HepG2 (cell line): ENCODE results near the gene IPPK. TPM values are rescaled to one million over a fixed set of nuclear protein-coding genes. Genes with fewer than 3 reads are reported as not detected.

Source experiments
- CBX1 ChIP-seq: IDR thresholded peaks from one replicate; pipeline ENCODE4 v1.6.1; 2016; ENCODE audit warnings: antibody characterized with exemption, low read depth
- FOXC1 ChIP-seq: sonication (generic); formaldehyde crosslinking; IDR thresholded peaks from 2 replicates; pipeline ENCODE4 v1.8.0; 2022; ENCODE audit warnings: mild to moderate bottlenecking, missing genetic modification reagents, borderline replicate concordance
- HDAC2 ChIP-seq: sonication (generic); formaldehyde crosslinking; IDR thresholded peaks from 2 replicates; pipeline ENCODE4 v1.4.0; 2020; ENCODE audit warnings: missing genetic modification reagents
- HINFP ChIP-seq: sonication (generic); formaldehyde crosslinking; IDR thresholded peaks from 2 replicates; pipeline ENCODE4 v1.4.0; 2020; ENCODE audit warnings: low read depth, mild to moderate bottlenecking, missing genetic modification reagents
- KLF15 ChIP-seq: sonication (generic); formaldehyde crosslinking; IDR thresholded peaks from 2 replicates; pipeline ENCODE4 v1.8.1; 2023; ENCODE audit warnings: borderline replicate concordance, mild to moderate bottlenecking, inconsistent platforms, missing genetic modification reagents, mixed read lengths
- MAFK ChIP-seq, 2 experiments: IDR thresholded peaks in 1 of 2; conservative IDR thresholded peaks in 1 of 2; 2 replicates each; pipeline ENCODE4 v1.6.1; 2011; ENCODE audit warnings: improper control_type of control experiment in 2 of 2, low read length in 2 of 2
- NFE2L2 ChIP-seq: fragments of 150-350 bp; IDR thresholded peaks from 2 replicates; pipeline ENCODE4 v1.6.1; 2014; ENCODE audit warnings: low read length
- NFKB2 ChIP-seq: sonication (generic); formaldehyde crosslinking; IDR thresholded peaks from 2 replicates; pipeline ENCODE4 v1.4.0; 2020; ENCODE audit warnings: missing genetic modification reagents, borderline replicate concordance
- SOX6 ChIP-seq, 2 experiments: fragments of 450-650 bp in 1 of 2; sonication (generic) in 1 of 2; formaldehyde crosslinking in 1 of 2; IDR thresholded peaks; 2 replicates each; pipeline versions ENCODE4 v1.4.0 to v1.6.1; 2017 to 2020; ENCODE audit warnings: antibody characterized with exemption in 1 of 2, mild to moderate bottlenecking in 1 of 2, missing genetic modification reagents in 1 of 2
- YY1 ChIP-seq: IDR thresholded peaks from 2 replicates; pipeline ENCODE4 v1.6.1; 2011; ENCODE audit warnings: low read length, low read depth, moderate library complexity, mild to moderate bottlenecking; ENCODE audit not compliant: insufficient read depth, insufficient replicate concordance
- ZBTB40 ChIP-seq, 2 experiments: fragments of 450-650 bp in 1 of 2; sonication (generic) in 1 of 2; formaldehyde crosslinking in 1 of 2; IDR thresholded peaks; 2 replicates each; pipeline versions ENCODE4 v1.6.1 to v1.8.0; 2016 to 2022; ENCODE audit warnings: antibody characterized with exemption in 1 of 2, mild to moderate bottlenecking in 1 of 2, missing genetic modification reagents in 1 of 2
- ZNF253 ChIP-seq: sonication (generic); formaldehyde crosslinking; IDR thresholded peaks from 2 replicates; pipeline ENCODE4 v1.8.0; 2022; ENCODE audit warnings: mild to moderate bottlenecking, missing genetic modification reagents, borderline replicate concordance
- ZNF496 ChIP-seq: sonication (generic); formaldehyde crosslinking; IDR thresholded peaks from 2 replicates; pipeline ENCODE4 v1.8.1; 2023; ENCODE audit warnings: mild to moderate bottlenecking, moderate library complexity, missing genetic modification reagents; ENCODE audit not compliant: insufficient replicate concordance
- ZNF501 ChIP-seq: sonication (generic); formaldehyde crosslinking; IDR thresholded peaks from 2 replicates; pipeline ENCODE4 v1.5.1; 2020; ENCODE audit warnings: mild to moderate bottlenecking, moderate library complexity, missing genetic modification reagents
- ZNF556 ChIP-seq: sonication (generic); formaldehyde crosslinking; IDR thresholded peaks from 2 replicates; pipeline ENCODE4 v1.4.0; 2020; ENCODE audit warnings: mild to moderate bottlenecking, missing genetic modification reagents, borderline replicate concordance
- ZNF644 ChIP-seq: IDR thresholded peaks from 2 replicates; pipeline ENCODE4 v1.6.1; 2016; ENCODE audit warnings: low read depth
- ZNF749 ChIP-seq: sonication (generic); formaldehyde crosslinking; IDR thresholded peaks from 2 replicates; pipeline ENCODE4 v1.8.0; 2022; ENCODE audit warnings: mild to moderate bottlenecking, missing genetic modification reagents, moderate library complexity, borderline replicate concordance
- ZSCAN21 ChIP-seq: sonication (generic); formaldehyde crosslinking; IDR thresholded peaks from 2 replicates; pipeline ENCODE4 v1.8.0; 2022; ENCODE audit warnings: mild to moderate bottlenecking, missing genetic modification reagents, moderate library complexity, borderline replicate concordance
- polyA plus RNA-seq, 8 experiments: library from polyadenylated mRNA; depleted of rRNA in 3 of 8; stranded (reverse) in 7 of 8; unstranded in 1 of 8; fragments of >200 nt; fragmentation: Illumina TruSeq in 4 of 8; extraction: Trizol in 4 of 8; gene quantifications; 2 replicates each; pipeline versions ENCODE4 v1.2.1 to v1.2.3, GENCODE V29; 2011 to 2016; ENCODE audit warnings: low read depth in 4 of 8, missing spikeins in 1 of 8, mixed read lengths in 1 of 8; ENCODE audit not compliant: insufficient read depth in 1 of 8
- total RNA-seq, 5 experiments: library from RNA; depleted of rRNA; stranded (reverse); fragments of >200 nt; fragmentation: Illumina TruSeq; extraction: Trizol; gene quantifications; 2 replicates each; pipeline ENCODE4 v1.2.3, GENCODE V29; 2016; ENCODE audit warnings: low read depth in 1 of 5

IPPK gene
- total and polyA plus RNA-seq, 2 of the 13 experiments (the other 11 are each of a cell fraction or from before 2014, with no cell fraction given) = 9.9 to 14.1 TPM

DNA sequence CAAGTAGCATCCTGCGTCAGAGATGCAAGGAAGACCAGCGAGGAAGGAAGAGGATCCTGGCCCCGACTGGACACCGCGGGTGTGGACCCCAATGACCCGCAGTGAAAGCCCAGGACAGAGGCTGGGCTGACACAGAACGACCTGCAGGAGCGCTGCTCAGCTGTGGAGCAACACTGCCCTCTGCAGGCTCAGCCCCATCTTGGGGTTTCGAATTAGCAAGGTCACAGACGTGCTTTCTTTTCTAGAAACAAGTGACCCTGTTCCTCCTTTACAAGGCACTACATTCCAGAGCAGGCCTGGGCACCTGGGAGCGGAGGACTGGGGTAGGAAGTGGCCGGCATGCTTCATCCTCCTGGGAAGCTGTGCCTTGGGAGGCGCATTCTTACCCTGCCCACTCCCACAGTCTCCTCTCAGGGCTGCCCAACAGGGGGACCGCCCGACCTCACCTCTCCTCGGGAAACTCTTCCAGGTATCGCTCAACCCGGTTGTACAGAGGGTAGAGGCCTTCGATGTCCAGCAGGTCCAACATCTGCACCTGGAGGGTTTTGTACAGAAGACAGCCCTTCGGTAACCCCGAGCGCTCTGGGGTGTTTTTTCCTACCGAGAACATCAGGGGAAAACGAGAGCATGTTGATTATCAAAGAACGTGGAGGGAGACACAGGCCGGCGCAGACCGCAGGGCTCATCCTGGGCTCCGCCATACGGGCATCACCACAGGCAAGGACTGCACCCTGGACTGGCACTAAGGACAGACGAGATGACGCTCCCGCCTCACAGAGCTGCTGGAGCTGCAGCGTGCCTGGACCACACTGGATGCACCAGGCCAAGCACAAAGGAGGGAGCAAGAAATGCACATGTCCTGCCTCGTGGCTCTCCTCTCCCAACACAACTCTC lies 35.0 kb downstream of the IPPK start (continued):
- TF ChIP-seq ZBTB40 (IDR thresholded peaks at IDR 0.05) (no peak), ZBTB40 (CRISPR knock-in tag; IDR thresholded peaks at IDR 0.05) (no peak), ZNF501 (CRISPR knock-in tag) (peak; percentile 79), YY1 (peak; percentile 34), SOX6 (IDR thresholded peaks at IDR 0.05) (no peak), SOX6 (CRISPR knock-in tag; IDR thresholded peaks at IDR 0.05) (0 out of 2 replicates have a peak, but pooled peaks have one; percentile 13), FOXC1 (CRISPR knock-in tag) (no peak), ZNF749 (CRISPR knock-in tag) (no peak), ZSCAN21 (peak; percentile 36; the same call in 1 of the 2 replicates), NFKB2 (no peak), MAFK (conservative IDR thresholded peaks at IDR 0.05 in 1 of 2, IDR thresholded peaks at IDR 0.05 in 1 of 2; ENCODE audit: low read length in 2 of 2) (no peak), ZNF556 (no peak), HINFP (CRISPR knock-in tag) (peak; percentile 69; the same call in 1 of the 2 replicates), ZNF496 (no peak), KLF15 (CRISPR knock-in tag) (no peak), ZNF253 (no peak), CBX1 (no peak), HDAC2 (CRISPR knock-in tag) (no peak), NFE2L2 (no peak), ZNF644 (no peak)
